B cell (primary cell): ENCODE data around the gene SLC43A2. TPM values are rescaled to one million over a fixed set of nuclear protein-coding genes. Genes with fewer than 3 reads are reported as not detected.

ENCODE experiments used
- ATAC-seq: fragments of 200-7000 bp; cut with Tn5 transposase; one replicate; pipeline ENCODE4 v1.10.0; 2021; ENCODE audit warnings: low read depth, mild to moderate bottlenecking, moderate number of reproducible peaks, moderate library complexity
- CTCF ChIA-PET: fragments of 350-600 bp; sonication (Branson Sonifier 250); formaldehyde crosslinking; loops from one replicate; lab custom pipeline; 2021; ENCODE audit warnings: antibody characterized with exemption, inconsistent platforms; lab: Charles Lee
- POLR2A ChIA-PET: fragments of 350-600 bp; sonication (Branson Sonifier 250); formaldehyde crosslinking; loops from one replicate; lab custom pipeline; 2021; ENCODE audit warnings: antibody characterized with exemption; lab: Charles Lee
- DNase-seq: peaks from one replicate; pipeline ENCODE4 v3.0.0; 2013
- H2AFZ ChIP-seq: 2 replicates; pipeline ENCODE4 v1.6.1; 2012; ENCODE audit warnings: mild to moderate bottlenecking, low read depth, low read length; ENCODE audit not compliant: insufficient read depth, poor library complexity, severe bottlenecking
- H3K27ac ChIP-seq, 2 donors: 1 replicate in 1 of 2; 2 replicates in 1 of 2; pipeline ENCODE4 v1.5.1; 2012 to 2013; ENCODE audit warnings: low read length in 2 of 2, mild to moderate bottlenecking in 2 of 2, moderate library complexity in 1 of 2
- H3K27me3 ChIP-seq, 4 experiments: fragments of 200-600 bp in 1 of 4; sonication (generic) in 1 of 4; replicated peaks in 1 of 4; 1 replicate in 2 of 4; 2 replicates in 2 of 4; pipeline versions ENCODE4 v1.6.1 to v1.7.0; 2013 to 2016; ENCODE audit warnings: low read length in 3 of 4, mild to moderate bottlenecking in 2 of 4, mixed read lengths in 1 of 4, moderate library complexity in 1 of 4; ENCODE audit not compliant: insufficient read depth in 4 of 4, control insufficient read depth in 3 of 4; ENCODE audit errors: control extremely low read depth in 1 of 4
- H3K36me3 ChIP-seq, 2 experiments: replicated peaks in 1 of 2; 1 replicate in 1 of 2; 2 replicates in 1 of 2; pipeline versions ENCODE4 v1.6.1 to v1.7.1; 2013; ENCODE audit warnings: low read length in 1 of 2; ENCODE audit not compliant: insufficient read depth in 2 of 2, control insufficient read depth in 1 of 2; ENCODE audit errors: control extremely low read depth in 1 of 2, extremely low read depth in 1 of 2
- H3K4me1 ChIP-seq, 2 donors: fragments of 200-600 bp in 1 of 2; sonication (generic) in 1 of 2; 1 replicate in 1 of 2; 2 replicates in 1 of 2; pipeline versions ENCODE4 v1.5.1 to v1.6.1; 2013 to 2017; ENCODE audit warnings: low read length in 2 of 2; ENCODE audit not compliant: control insufficient read depth in 2 of 2, insufficient read depth in 2 of 2
- H3K4me2 ChIP-seq: replicated peaks from 2 replicates; pipeline ENCODE3; 2012; ENCODE audit warnings: mild to moderate bottlenecking, low read depth, low read length; ENCODE audit not compliant: poor library complexity, severe bottlenecking
- H3K4me3 ChIP-seq, 5 experiments: fragments of 200-600 bp in 1 of 5; sonication (generic) in 1 of 5; 1 replicate in 3 of 5; 2 replicates in 2 of 5; pipeline versions ENCODE4 v1.5.1 to v1.7.0; 2011 to 2016; ENCODE audit warnings: low read length in 4 of 5, mild to moderate bottlenecking in 4 of 5, low read depth in 2 of 5, control low read depth in 1 of 5, moderate library complexity in 1 of 5; ENCODE audit not compliant: insufficient read depth in 1 of 5; ENCODE audit errors: control extremely low read depth in 1 of 5, extremely low read depth in 1 of 5
- H3K79me2 ChIP-seq: fragments of 200-600 bp; sonication (generic); one replicate; pipeline ENCODE4 v1.6.0; 2016; ENCODE audit warnings: low read length; ENCODE audit not compliant: control insufficient read depth, insufficient read depth
- H3K9ac ChIP-seq: fragments of 200-600 bp; sonication (generic); 2 replicates; pipeline ENCODE4 v1.6.1; 2017; ENCODE audit warnings: mild to moderate bottlenecking, low read length, moderate library complexity
- H3K9me3 ChIP-seq, 3 donors: one replicate each; pipeline versions ENCODE4 v1.6.1 to v1.7.1; 2013; ENCODE audit warnings: low read length in 2 of 3; ENCODE audit not compliant: control insufficient read depth in 2 of 3, insufficient read depth in 1 of 3; ENCODE audit errors: control extremely low read depth in 1 of 3
- H4K20me1 ChIP-seq: 2 replicates; pipeline ENCODE4 v1.6.0; 2012; ENCODE audit warnings: mild to moderate bottlenecking, low read length; ENCODE audit not compliant: insufficient read depth, control insufficient read depth, poor library complexity, severe bottlenecking
- H3K27ac Mint-ChIP-seq: one replicate; pipeline ENCODE4 v1.8.0; 2021; ENCODE audit warnings: mixed read lengths
- H3K27me3 Mint-ChIP-seq: one replicate; pipeline ENCODE4 v1.8.0; 2021; ENCODE audit warnings: mixed read lengths
- H3K4me1 Mint-ChIP-seq: one replicate; pipeline ENCODE4 v1.8.0; 2021; ENCODE audit warnings: mixed read lengths
- H3K4me3 Mint-ChIP-seq: one replicate; pipeline ENCODE4 v1.8.0; 2021; ENCODE audit warnings: mixed read lengths
- H3K9me3 Mint-ChIP-seq: one replicate; pipeline ENCODE4 v1.8.0; 2022; ENCODE audit warnings: mixed read lengths; ENCODE audit not compliant: insufficient read depth
- EZH2 ChIP-seq: IDR thresholded peaks from 2 replicates; pipeline ENCODE4 v1.6.1; 2012; ENCODE audit warnings: borderline replicate concordance, low read depth, mild to moderate bottlenecking, moderate library complexity, low read length; ENCODE audit not compliant: insufficient read depth, poor library complexity, severe bottlenecking
- WGBS: methylation state at CpG from one replicate; pipeline ENCODE4 v1.1.5; 2013; ENCODE audit warnings: missing lambda C conversion rate; ENCODE audit not compliant: insufficient coverage; 5-methylcytosine and 5-hydroxymethylcytosine counted together
- intact Hi-C: fragments of 100-400 bp; cut with micrococcal nuclease; formaldehyde crosslinking; loops from one replicate; pipeline ENCODE4 v1.10.0; 2022
- polyA plus RNA-seq: library from polyadenylated mRNA; depleted of rRNA; stranded (reverse); fragments of >200 nt; gene quantifications from 2 replicates; pipeline ENCODE4 v1.2.3, GENCODE V29; 2012
- total RNA-seq, 2 donors: library from RNA; stranded (reverse); fragments of 120-200 nt in 1 of 2; gene quantifications; 1 replicate in 1 of 2; 2 replicates in 1 of 2; pipeline versions ENCODE4 v1.2.3 to v1.2.4, GENCODE V29; 2013 to 2022
- TF ChIP-seq, protein P1 (sequence below): fragments of 200-600 bp; IDR thresholded peaks from one replicate; pipeline ENCODE4 v1.8.0; 2022; ENCODE audit warnings: antibody characterized with exemption, mild to moderate bottlenecking

The SLC43A2 gene
- total and polyA plus RNA-seq, 2 donors (not counting 1 experiment from before 2014, with no cell fraction given): 26.2 to 204 TPM

DNA sequence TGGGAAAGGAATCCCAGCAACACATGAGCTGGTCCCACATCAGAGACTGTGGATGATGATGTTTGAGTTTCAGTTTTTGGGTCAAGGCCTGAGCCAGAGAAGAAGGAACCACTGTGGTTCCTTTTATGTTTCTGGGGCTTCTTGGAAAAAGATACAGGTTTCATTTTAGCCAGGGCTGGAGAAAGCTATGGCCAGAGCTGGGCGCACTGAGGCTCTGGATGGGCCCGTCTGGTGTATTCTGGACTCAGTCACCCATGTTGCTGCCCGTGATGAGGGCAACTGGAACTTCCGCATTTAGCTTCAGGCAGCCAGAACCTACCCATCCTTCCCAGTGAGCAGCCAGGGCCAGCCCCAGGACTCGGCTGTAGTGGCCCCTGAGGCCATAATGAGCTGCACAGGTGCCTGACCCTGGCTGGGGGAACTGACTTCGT is 51.0 kb downstream of the SLC43A2 start:
- Histone ChIP-seq H3K79me2 (no peaks in the 10 kb centered on the region), H2AFZ (peak overlapping the region; percentile 7), H3K9ac (no peak overlapping the region), H3K4me2 (peak overlapping the region; percentile 60), H3K27me3 (no peaks in the 10 kb centered on the region), H3K9me3 (no peaks in the 10 kb centered on the region), H3K27ac (peak overlapping the region; percentile 29 to 64), H4K20me1 (peaks cover 5% of the 10 kb centered on the region), H3K36me3 (peaks cover 0 to 11% of the 10 kb centered on the region in 2 experiments), H3K4me1 (peaks cover 12 to 32% of the 10 kb centered on the region in 2 donors), H3K4me3 (no peak overlapping the region)
- ChIA-PET CTCF (interaction anchor here (1.2 to 9.7 kb wide), 5 partner anchors 14 to 212 kb away, joined by 3 to 326 read pairs (median 6); partner anchors contain the start of gene SLC43A2), POLR2A (interaction anchor here (0.6 to 5.4 kb wide), 6 partner anchors 11 to 71 kb away, joined by 3 to 127 read pairs (median 4); partner anchors contain the start of gene SLC43A2)
- no peak for TF ChIP-seq EZH2
- TF ChIP-seq, protein P1, sequence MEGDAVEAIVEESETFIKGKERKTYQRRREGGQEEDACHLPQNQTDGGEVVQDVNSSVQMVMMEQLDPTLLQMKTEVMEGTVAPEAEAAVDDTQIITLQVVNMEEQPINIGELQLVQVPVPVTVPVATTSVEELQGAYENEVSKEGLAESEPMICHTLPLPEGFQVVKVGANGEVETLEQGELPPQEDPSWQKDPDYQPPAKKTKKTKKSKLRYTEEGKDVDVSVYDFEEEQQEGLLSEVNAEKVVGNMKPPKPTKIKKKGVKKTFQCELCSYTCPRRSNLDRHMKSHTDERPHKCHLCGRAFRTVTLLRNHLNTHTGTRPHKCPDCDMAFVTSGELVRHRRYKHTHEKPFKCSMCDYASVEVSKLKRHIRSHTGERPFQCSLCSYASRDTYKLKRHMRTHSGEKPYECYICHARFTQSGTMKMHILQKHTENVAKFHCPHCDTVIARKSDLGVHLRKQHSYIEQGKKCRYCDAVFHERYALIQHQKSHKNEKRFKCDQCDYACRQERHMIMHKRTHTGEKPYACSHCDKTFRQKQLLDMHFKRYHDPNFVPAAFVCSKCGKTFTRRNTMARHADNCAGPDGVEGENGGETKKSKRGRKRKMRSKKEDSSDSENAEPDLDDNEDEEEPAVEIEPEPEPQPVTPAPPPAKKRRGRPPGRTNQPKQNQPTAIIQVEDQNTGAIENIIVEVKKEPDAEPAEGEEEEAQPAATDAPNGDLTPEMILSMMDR: no peak
- peaks cover 17% of the 10 kb centered on the region for H3K4me1 Mint-ChIP-seq
- peak overlapping the region; percentile 86 for H3K27ac Mint-ChIP-seq
- intact Hi-C loops: loop anchor here (2.0 kb wide), 1 partner anchor 15 kb away; no protein-coding TSS in a partner anchor
- ATAC-seq (peak; percentile 42), DNase-seq (peak; percentile 55)
- H3K27me3 Mint-ChIP-seq: no peaks in the 10 kb centered on the region
- peak overlapping the region; percentile 59 for H3K4me3 Mint-ChIP-seq
- WGBS: 32% methylated on average over 6 of the region's 6 CpGs
- H3K9me3 Mint-ChIP-seq: no peaks in the 10 kb centered on the region

DNA sequence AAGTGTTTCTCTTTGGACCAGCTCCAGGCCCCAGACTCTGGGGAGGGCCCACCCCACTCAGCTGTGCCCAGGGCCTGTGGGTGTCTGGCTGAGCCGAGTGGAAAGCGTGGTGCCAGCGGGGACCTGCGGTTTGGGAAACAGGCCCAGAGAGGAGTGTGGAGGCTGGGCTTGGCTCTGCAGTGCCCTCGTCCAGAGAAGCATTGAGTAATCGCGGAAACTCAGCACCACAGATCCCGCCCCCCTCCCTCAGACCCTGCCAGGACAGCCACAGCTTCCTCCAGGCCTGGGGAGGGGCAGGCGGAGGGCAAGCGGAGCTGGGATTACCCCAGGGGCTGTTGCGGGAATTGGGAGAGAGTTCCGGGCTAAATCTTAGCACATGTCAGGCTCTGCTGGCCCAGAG is 51.5 kb downstream of the SLC43A2 start:
- Mint-ChIP-seq H3K4me3 (peak overlapping the region; percentile 59), H3K9me3 (no peaks in the 10 kb centered on the region), H3K27me3 (no peaks in the 10 kb centered on the region), H3K27ac (peak overlapping the region; percentile 86), H3K4me1 (peaks cover 17% of the 10 kb centered on the region)
- peak overlapping the region; percentile 7 for H2AFZ ChIP-seq
- no peaks in the 10 kb centered on the region for H3K79me2 ChIP-seq
- H3K4me1 ChIP-seq: peaks cover 12 to 32% of the 10 kb centered on the region in 2 donors
- peak; percentile 15 for ATAC-seq
- POLR2A ChIA-PET: interaction anchor here (0.6 to 5.4 kb wide), 10 partner anchors 11 to 203 kb away, joined by 3 to 127 read pairs (median 4); partner anchors contain the start of genes SLC43A2 and YWHAE
- DNase-seq: no peak
- intact Hi-C loops: loop anchor here (2.0 kb wide), 1 partner anchor 16 kb away; no protein-coding TSS in a partner anchor
- H3K27me3 ChIP-seq: no peaks in the 10 kb centered on the region
- CTCF ChIA-PET: interaction anchor here (0.7 to 9.7 kb wide), 6 partner anchors 15 to 216 kb away, joined by 3 to 326 read pairs (median 5); partner anchors contain the start of gene SLC43A2
- no peak overlapping the region for H3K4me3 ChIP-seq
- 23% methylated on average over 8 of the region's 12 CpGs for WGBS
- peak overlapping the region; percentile 18 to 64 for H3K27ac ChIP-seq
- TF ChIP-seq, protein P1: no peak
- no peak for TF ChIP-seq EZH2
- H4K20me1 ChIP-seq: peaks cover 5% of the 10 kb centered on the region
- H3K4me2 ChIP-seq: peak overlapping the region; percentile 60
- no peaks in the 10 kb centered on the region for H3K9me3 ChIP-seq
- peaks cover 0 to 7% of the 10 kb centered on the region in 2 experiments for H3K36me3 ChIP-seq
- no peak overlapping the region for H3K9ac ChIP-seq
